OCI-LY3 (cell line): ENCODE data around the gene POLQ.

ENCODE experiments used
- EZH2phosphoT487 ChIP-seq: fragments of 200-600 bp; shearing (Covaris generic); IDR thresholded peaks from 2 replicates; pipeline ENCODE4 v1.6.1; 2018; ENCODE audit warnings: antibody characterized with exemption, mixed run types, low read depth
- TF ChIP-seq, protein P1 (sequence below): fragments of 200-600, 300-600 bp; sonication (generic); IDR thresholded peaks from 2 replicates; pipeline ENCODE4 v1.5.1; 2014; ENCODE audit warnings: antibody characterized with exemption, low read length, low read depth

DNA sequence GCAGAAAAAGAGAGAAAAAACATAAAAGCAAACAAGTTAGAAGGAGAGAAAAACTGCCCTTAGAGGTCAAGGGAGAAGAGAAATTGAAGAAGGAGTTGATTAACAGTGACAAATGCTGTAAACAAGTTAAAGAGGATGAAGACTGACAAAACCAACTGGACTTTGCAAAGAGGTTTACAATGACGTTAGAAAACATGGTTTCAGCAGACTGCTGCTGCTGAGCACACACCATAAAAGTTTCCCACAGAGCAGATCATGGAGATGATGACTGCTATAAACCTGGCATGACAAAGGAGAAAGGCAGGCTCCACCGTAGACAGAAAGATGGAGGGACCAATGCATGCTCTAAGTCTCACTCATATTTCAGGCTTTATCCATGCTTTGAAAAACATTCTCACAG is 78.7 kb downstream of the POLQ start:
- TF ChIP-seq, protein P1, sequence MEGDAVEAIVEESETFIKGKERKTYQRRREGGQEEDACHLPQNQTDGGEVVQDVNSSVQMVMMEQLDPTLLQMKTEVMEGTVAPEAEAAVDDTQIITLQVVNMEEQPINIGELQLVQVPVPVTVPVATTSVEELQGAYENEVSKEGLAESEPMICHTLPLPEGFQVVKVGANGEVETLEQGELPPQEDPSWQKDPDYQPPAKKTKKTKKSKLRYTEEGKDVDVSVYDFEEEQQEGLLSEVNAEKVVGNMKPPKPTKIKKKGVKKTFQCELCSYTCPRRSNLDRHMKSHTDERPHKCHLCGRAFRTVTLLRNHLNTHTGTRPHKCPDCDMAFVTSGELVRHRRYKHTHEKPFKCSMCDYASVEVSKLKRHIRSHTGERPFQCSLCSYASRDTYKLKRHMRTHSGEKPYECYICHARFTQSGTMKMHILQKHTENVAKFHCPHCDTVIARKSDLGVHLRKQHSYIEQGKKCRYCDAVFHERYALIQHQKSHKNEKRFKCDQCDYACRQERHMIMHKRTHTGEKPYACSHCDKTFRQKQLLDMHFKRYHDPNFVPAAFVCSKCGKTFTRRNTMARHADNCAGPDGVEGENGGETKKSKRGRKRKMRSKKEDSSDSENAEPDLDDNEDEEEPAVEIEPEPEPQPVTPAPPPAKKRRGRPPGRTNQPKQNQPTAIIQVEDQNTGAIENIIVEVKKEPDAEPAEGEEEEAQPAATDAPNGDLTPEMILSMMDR, result no peak
- no peak for TF ChIP-seq EZH2phosphoT487
